Measurements from ENCODE around the gene ZBTB12. TPM values are rescaled to one million over a fixed set of nuclear protein-coding genes. Genes with fewer than 3 reads are reported as not detected.

ZBTB12 gene
- total and polyA plus RNA-seq, 2 of the 13 experiments (the other 11 are each of a cell fraction or from before 2014, with no cell fraction given): 4.8 to 6.0 TPM

- TF ChIP-seq ZNF180 (CRISPR knock-in tag; IDR thresholded peaks at IDR 0.05; ENCODE audit: borderline replicate concordance, low read depth): no peak
- TF ChIP-seq, protein P1, sequence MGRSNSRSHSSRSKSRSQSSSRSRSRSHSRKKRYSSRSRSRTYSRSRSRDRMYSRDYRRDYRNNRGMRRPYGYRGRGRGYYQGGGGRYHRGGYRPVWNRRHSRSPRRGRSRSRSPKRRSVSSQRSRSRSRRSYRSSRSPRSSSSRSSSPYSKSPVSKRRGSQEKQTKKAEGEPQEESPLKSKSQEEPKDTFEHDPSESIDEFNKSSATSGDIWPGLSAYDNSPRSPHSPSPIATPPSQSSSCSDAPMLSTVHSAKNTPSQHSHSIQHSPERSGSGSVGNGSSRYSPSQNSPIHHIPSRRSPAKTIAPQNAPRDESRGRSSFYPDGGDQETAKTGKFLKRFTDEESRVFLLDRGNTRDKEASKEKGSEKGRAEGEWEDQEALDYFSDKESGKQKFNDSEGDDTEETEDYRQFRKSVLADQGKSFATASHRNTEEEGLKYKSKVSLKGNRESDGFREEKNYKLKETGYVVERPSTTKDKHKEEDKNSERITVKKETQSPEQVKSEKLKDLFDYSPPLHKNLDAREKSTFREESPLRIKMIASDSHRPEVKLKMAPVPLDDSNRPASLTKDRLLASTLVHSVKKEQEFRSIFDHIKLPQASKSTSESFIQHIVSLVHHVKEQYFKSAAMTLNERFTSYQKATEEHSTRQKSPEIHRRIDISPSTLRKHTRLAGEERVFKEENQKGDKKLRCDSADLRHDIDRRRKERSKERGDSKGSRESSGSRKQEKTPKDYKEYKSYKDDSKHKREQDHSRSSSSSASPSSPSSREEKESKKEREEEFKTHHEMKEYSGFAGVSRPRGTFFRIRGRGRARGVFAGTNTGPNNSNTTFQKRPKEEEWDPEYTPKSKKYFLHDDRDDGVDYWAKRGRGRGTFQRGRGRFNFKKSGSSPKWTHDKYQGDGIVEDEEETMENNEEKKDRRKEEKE (IDR thresholded peaks at IDR 0.05): no peak
- TF ChIP-seq MXD3 (CRISPR knock-in tag; IDR thresholded peaks at IDR 0.05): no peak
- TF ChIP-seq, protein P2, sequence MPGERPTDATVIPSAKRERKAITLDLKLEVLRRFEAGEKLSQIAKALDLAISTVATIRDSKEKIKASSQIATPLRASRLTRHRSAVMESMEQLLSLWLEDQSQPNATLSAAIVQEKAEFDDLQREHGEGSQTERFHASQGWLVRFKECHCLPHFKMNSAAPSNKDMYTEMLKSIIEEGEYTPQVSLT (CRISPR knock-in tag; IDR thresholded peaks at IDR 0.05; ENCODE audit: borderline replicate concordance, low read depth): no peak
- TF ChIP-seq ZNF44 (CRISPR knock-in tag; IDR thresholded peaks at IDR 0.05): no peak
- no peak for TF ChIP-seq NR2F2 (IDR thresholded peaks at IDR 0.05; ENCODE audit: borderline replicate concordance, low read depth)
- TF ChIP-seq MNT (IDR thresholded peaks at IDR 0.05): no peak
- no peak for TF ChIP-seq GABPB1 (CRISPR knock-in tag; IDR thresholded peaks at IDR 0.05)
- no peak for TF ChIP-seq ZNF343 (CRISPR knock-in tag; IDR thresholded peaks at IDR 0.05)
- TF ChIP-seq BORCS8-MEF2B (CRISPR knock-in tag; IDR thresholded peaks at IDR 0.05): no peak
- TF ChIP-seq ZMYM4 (CRISPR knock-in tag; IDR thresholded peaks at IDR 0.05): 0 out of 2 replicates have a peak, but pooled peaks have one; percentile 16
- peak; percentile 21; the same call in 1 of the 2 replicates for TF ChIP-seq ZNF788 (CRISPR knock-in tag; IDR thresholded peaks at IDR 0.05; ENCODE audit: borderline replicate concordance)
- no peak for TF ChIP-seq ZNF20 (CRISPR knock-in tag; IDR thresholded peaks at IDR 0.05)
- no peak for TF ChIP-seq MLLT10 (CRISPR knock-in tag; IDR thresholded peaks at IDR 0.05)
- peak; percentile 97 for TF ChIP-seq ZNF362 (CRISPR knock-in tag; IDR thresholded peaks at IDR 0.05; ENCODE audit: borderline replicate concordance)
- no peak for TF ChIP-seq ZNF24 (IDR thresholded peaks at IDR 0.05)
- no peak for TF ChIP-seq PPARG (CRISPR knock-in tag; conservative IDR thresholded peaks at IDR 0.05)
- TF ChIP-seq EED (CRISPR knock-in tag; IDR thresholded peaks at IDR 0.05): no peak
- TF ChIP-seq, protein P3, sequence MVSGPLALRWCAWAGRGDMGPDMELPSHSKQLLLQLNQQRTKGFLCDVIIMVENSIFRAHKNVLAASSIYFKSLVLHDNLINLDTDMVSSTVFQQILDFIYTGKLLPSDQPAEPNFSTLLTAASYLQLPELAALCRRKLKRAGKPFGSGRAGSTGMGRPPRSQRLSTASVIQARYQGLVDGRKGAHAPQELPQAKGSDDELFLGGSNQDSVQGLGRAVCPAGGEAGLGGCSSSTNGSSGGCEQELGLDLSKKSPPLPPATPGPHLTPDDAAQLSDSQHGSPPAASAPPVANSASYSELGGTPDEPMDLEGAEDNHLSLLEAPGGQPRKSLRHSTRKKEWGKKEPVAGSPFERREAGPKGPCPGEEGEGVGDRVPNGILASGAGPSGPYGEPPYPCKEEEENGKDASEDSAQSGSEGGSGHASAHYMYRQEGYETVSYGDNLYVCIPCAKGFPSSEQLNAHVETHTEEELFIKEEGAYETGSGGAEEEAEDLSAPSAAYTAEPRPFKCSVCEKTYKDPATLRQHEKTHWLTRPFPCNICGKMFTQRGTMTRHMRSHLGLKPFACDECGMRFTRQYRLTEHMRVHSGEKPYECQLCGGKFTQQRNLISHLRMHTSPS (CRISPR knock-in tag; IDR thresholded peaks at IDR 0.05; ENCODE audit: low read depth): no peak
- TF ChIP-seq NRL (CRISPR knock-in tag; IDR thresholded peaks at IDR 0.05; ENCODE audit: borderline replicate concordance): no peak
- TF ChIP-seq ARID2 (CRISPR knock-in tag; IDR thresholded peaks at IDR 0.05; ENCODE audit: borderline replicate concordance): no peak
- no peak for TF ChIP-seq ZNF674 (CRISPR knock-in tag; IDR thresholded peaks at IDR 0.05; ENCODE audit: low read depth)
These were observed 5.4 kb upstream of the ZBTB12 start (continued) for GRCh38 chr6:31907158-31907813.

Measured in HepG2 (cell line).